A549 (cell line): ENCODE results near the gene STAT5A. TPM values are rescaled to one million over a fixed set of nuclear protein-coding genes. Genes with fewer than 3 reads are reported as not detected.
A peak's percentile ranks its signal among the peaks of the same experiment; 100 is the strongest.

ENCODE experiments used
- ATAC-seq, 2 experiments: fragments of 200-7000 bp in 1 of 2; fragments of >200 bp in 1 of 2; cut with Nextera tagmentation in 1 of 2; cut with Tn5 transposase in 1 of 2; 3 replicates each; pipeline versions ENCODE4 v1.8.0 to v1.9.1; 2018 to 2020; ENCODE audit warnings: mild to moderate bottlenecking in 1 of 2, moderate library complexity in 1 of 2
- CTCF ChIA-PET: fragments of 300-600 bp; sonication (Branson Sonifier 250); formaldehyde crosslinking; extraction: SDS; loops from one replicate; lab custom pipeline; 2021; ENCODE audit warnings: antibody characterized with exemption, inconsistent platforms; lab: Yijun Ruan, JAX
- POLR2A ChIA-PET: fragments of 350-600 bp; formaldehyde crosslinking; extraction: SDS; loops from one replicate; lab custom pipeline; 2021; ENCODE audit warnings: antibody characterized with exemption, inconsistent platforms; lab: Yijun Ruan, JAX
- DNase-seq, 2 experiments: peaks; one replicate each; pipeline versions ENCODE4 v3.0.0 to v3.0.0-alpha.2; 2011 to 2016; ENCODE audit warnings: low read depth in 1 of 2, low spot score in 1 of 2
- FAIRE-seq: peaks from 2 replicates; lab custom pipeline; 2011; peaks lifted over from hg19 to GRCh38; lab: Jason Lieb, UNC
- H3K27ac ChIP-seq, 2 experiments: fragments of >200 bp; sonication (Bioruptor Twin); formaldehyde crosslinking; 3 replicates each; pipeline ENCODE4 v1.5.1; 2016 to 2017
- H3K4me1 ChIP-seq: fragments of >200 bp; sonication (Bioruptor Twin); formaldehyde crosslinking; 3 replicates; pipeline ENCODE4 v1.6.1; 2016
- H3K4me2 ChIP-seq: fragments of >200 bp; sonication (Bioruptor Twin); formaldehyde crosslinking; 3 replicates; pipeline ENCODE4 v1.6.1; 2016
- H3K4me3 ChIP-seq: fragments of >200 bp; sonication (Bioruptor Twin); formaldehyde crosslinking; 3 replicates; pipeline ENCODE4 v1.5.1; 2016
- H3K9me3 ChIP-seq: fragments of >200 bp; sonication (Bioruptor Twin); formaldehyde crosslinking; 3 replicates; pipeline ENCODE4 v1.6.1; 2016
- ATOH8 ChIP-seq: fragments of 250-450 bp; sonication (Bioruptor Pico); IDR thresholded peaks from 2 replicates; pipeline ENCODE4 v1.5.0; 2020; ENCODE audit warnings: low read depth, mild to moderate bottlenecking, moderate library complexity
- CBX2 ChIP-seq: fragments of 200-600 bp; sonication (generic); IDR thresholded peaks from 2 replicates; pipeline ENCODE4 v1.6.1; 2016; ENCODE audit warnings: low read depth, mild to moderate bottlenecking, borderline replicate concordance
- CBX8 ChIP-seq: fragments of 200-600 bp; sonication (generic); IDR thresholded peaks from 2 replicates; pipeline ENCODE4 v1.6.1; 2016
- CEBPB ChIP-seq, 2 experiments: fragments of >200 bp in 1 of 2; sonication (Bioruptor Twin) in 1 of 2; formaldehyde crosslinking in 1 of 2; IDR thresholded peaks; 2 replicates each; pipeline ENCODE4 v1.6.1; 2012 to 2016
- CHD4 ChIP-seq: fragments of 200-600 bp; sonication (generic); IDR thresholded peaks from 2 replicates; pipeline ENCODE4 v1.6.1; 2016; ENCODE audit warnings: antibody characterized with exemption, mild to moderate bottlenecking, borderline replicate concordance
- CTCF ChIP-seq: fragments of >200 bp; sonication (Bioruptor Twin); formaldehyde crosslinking; IDR thresholded peaks from 3 replicates; pipeline ENCODE4 v1.5.1; 2016
- E2F6 ChIP-seq: IDR thresholded peaks from 2 replicates; pipeline ENCODE4 v1.6.1; 2012; ENCODE audit warnings: low read depth, borderline replicate concordance
- EHMT2 ChIP-seq: fragments of 200-600 bp; sonication (generic); IDR thresholded peaks from 2 replicates; pipeline ENCODE4 v1.6.1; 2016; ENCODE audit warnings: antibody characterized with exemption, low read depth, mild to moderate bottlenecking, moderate library complexity
- FOSB ChIP-seq: fragments of 250-450 bp; sonication (Bioruptor Pico); IDR thresholded peaks from 2 replicates; pipeline ENCODE4 v1.5.0; 2020; ENCODE audit warnings: mild to moderate bottlenecking, moderate library complexity
- FOSL2 ChIP-seq, 2 experiments: fragments of 450-650 bp in 1 of 2; fragments of >200 bp in 1 of 2; sonication (Bioruptor Twin) in 1 of 2; formaldehyde crosslinking; IDR thresholded peaks; 2 replicates each; pipeline versions ENCODE4 v1.5.0 to v1.6.1; 2016 to 2020; ENCODE audit warnings: mild to moderate bottlenecking in 1 of 2, moderate library complexity in 1 of 2
- HOXB13 ChIP-seq: fragments of 250-450 bp; sonication (Bioruptor Pico); IDR thresholded peaks from 2 replicates; pipeline ENCODE4 v1.5.0; 2020; ENCODE audit warnings: low read depth, mild to moderate bottlenecking, moderate library complexity
- HOXB5 ChIP-seq: fragments of 250-450 bp; sonication (Bioruptor Pico); IDR thresholded peaks from 2 replicates; pipeline ENCODE4 v1.5.0; 2020; ENCODE audit warnings: mild to moderate bottlenecking, moderate library complexity
- JUN ChIP-seq, 2 experiments: fragments of >200 bp; sonication (Bioruptor Twin); formaldehyde crosslinking; IDR thresholded peaks; 2 replicates in 1 of 2; 3 replicates in 1 of 2; pipeline ENCODE4 v1.6.1; 2016 to 2017
- MAZ ChIP-seq: fragments of 150-350 bp; IDR thresholded peaks from 2 replicates; pipeline ENCODE4 v1.6.1; 2014; ENCODE audit warnings: antibody characterized with exemption, low read depth, low read length, borderline replicate concordance
- NFE2L2 ChIP-seq: fragments of 150-350 bp; conservative IDR thresholded peaks from 2 replicates; pipeline ENCODE4 v1.6.1; 2014; ENCODE audit warnings: low read length
- PHF8 ChIP-seq: fragments of 200-600 bp; sonication (generic); IDR thresholded peaks from 2 replicates; pipeline ENCODE4 v1.6.1; 2016; ENCODE audit warnings: low read depth, mild to moderate bottlenecking, antibody characterized with exemption, moderate library complexity, borderline replicate concordance
- POLR2A ChIP-seq: IDR thresholded peaks from 2 replicates; pipeline ENCODE4 v1.6.1; 2012; ENCODE audit warnings: mild to moderate bottlenecking, low read length
- POLR2AphosphoS2 ChIP-seq: conservative IDR thresholded peaks from 2 replicates; pipeline ENCODE4 v1.6.1; 2012; ENCODE audit warnings: low read length, improper control_type of control experiment, inconsistent platforms
- RCOR1 ChIP-seq: fragments of 150-350 bp; IDR thresholded peaks from 2 replicates; pipeline ENCODE4 v1.6.1; 2014; ENCODE audit warnings: antibody characterized with exemption, low read length, low read depth
- RFX5 ChIP-seq: fragments of 450-650 bp; IDR thresholded peaks from 2 replicates; pipeline ENCODE4 v1.7.1; 2014; ENCODE audit warnings: antibody characterized with exemption, mild to moderate bottlenecking, moderate library complexity
- TP53 ChIP-seq: fragments of 250-450 bp; sonication (Bioruptor Pico); IDR thresholded peaks from 2 replicates; pipeline ENCODE4 v1.5.0; 2021; ENCODE audit warnings: mild to moderate bottlenecking, moderate library complexity
- ZNF302 ChIP-seq: fragments of 250-450 bp; sonication (Bioruptor Pico); IDR thresholded peaks from 2 replicates; pipeline ENCODE4 v1.9.0; 2021; ENCODE audit warnings: inconsistent platforms, mild to moderate bottlenecking, moderate library complexity
- ZSCAN20 ChIP-seq: fragments of 250-450 bp; sonication (Bioruptor Pico); IDR thresholded peaks from 2 replicates; pipeline ENCODE4 v1.8.0; 2022; ENCODE audit warnings: mild to moderate bottlenecking, moderate library complexity
- WGBS: methylation state at CpG from one replicate; pipeline ENCODE4 v1.1.6; 2017; ENCODE audit errors: missing lambda C conversion rate; 5-methylcytosine and 5-hydroxymethylcytosine counted together
- polyA plus RNA-seq, 4 experiments: library from polyadenylated mRNA; depleted of rRNA in 3 of 4; stranded (reverse); fragments of >200 nt; fragmentation: RNase III in 1 of 4; extraction: RNeasy Plus Mini Kit Qiagen cat#74134 plus additional on column Dnase treatment in 1 of 4; gene quantifications; 2 replicates in 3 of 4; 3 replicates in 1 of 4; pipeline ENCODE4 v1.2.3, GENCODE V29; 2011 to 2017
- TF ChIP-seq, protein P1 (sequence below): IDR thresholded peaks from 2 replicates; pipeline ENCODE4 v1.6.1; 2012
- TF ChIP-seq, protein P2 (sequence below): fragments of >200 bp; sonication (Bioruptor Twin); formaldehyde crosslinking; IDR thresholded peaks from 3 replicates; pipeline ENCODE4 v1.6.1; 2016

The STAT5A gene
- polyA plus RNA-seq, 2 of the 4 experiments (the other 2 are of a cell fraction): 2.2 to 4.0 TPM

GRCh38 chr17:42329025-42329976 lies 41.0 kb downstream of the STAT5A start (continued):
- TF ChIP-seq FOSB (CRISPR knock-in tag) (0 out of 2 replicates have a peak, but pooled peaks have one; percentile 66), FOSL2 (IDR thresholded peaks at IDR 0.05) (no peak), FOSL2 (CRISPR knock-in tag; IDR thresholded peaks at IDR 0.05) (peak; percentile 53; the same call in 1 of the 2 replicates), CEBPB (IDR thresholded peaks at IDR 0.05) (peak in 1 of 2 experiments; percentile 19; a peak in 2 of 4 replicates), POLR2AphosphoS2 (no peak), ZSCAN20 (no peak), JUN (IDR thresholded peaks at IDR 0.05) (peak; percentile 65 to 79; a peak in 4 of 5 replicates), POLR2A (no peak)
- TF ChIP-seq, protein P1, sequence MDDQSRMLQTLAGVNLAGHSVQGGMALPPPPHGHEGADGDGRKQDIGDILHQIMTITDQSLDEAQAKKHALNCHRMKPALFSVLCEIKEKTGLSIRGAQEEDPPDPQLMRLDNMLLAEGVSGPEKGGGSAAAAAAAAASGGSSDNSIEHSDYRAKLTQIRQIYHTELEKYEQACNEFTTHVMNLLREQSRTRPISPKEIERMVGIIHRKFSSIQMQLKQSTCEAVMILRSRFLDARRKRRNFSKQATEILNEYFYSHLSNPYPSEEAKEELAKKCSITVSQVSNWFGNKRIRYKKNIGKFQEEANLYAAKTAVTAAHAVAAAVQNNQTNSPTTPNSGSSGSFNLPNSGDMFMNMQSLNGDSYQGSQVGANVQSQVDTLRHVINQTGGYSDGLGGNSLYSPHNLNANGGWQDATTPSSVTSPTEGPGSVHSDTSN: 0 out of 2 replicates have a peak, but pooled peaks have one; percentile 43
- TF ChIP-seq, protein P2, sequence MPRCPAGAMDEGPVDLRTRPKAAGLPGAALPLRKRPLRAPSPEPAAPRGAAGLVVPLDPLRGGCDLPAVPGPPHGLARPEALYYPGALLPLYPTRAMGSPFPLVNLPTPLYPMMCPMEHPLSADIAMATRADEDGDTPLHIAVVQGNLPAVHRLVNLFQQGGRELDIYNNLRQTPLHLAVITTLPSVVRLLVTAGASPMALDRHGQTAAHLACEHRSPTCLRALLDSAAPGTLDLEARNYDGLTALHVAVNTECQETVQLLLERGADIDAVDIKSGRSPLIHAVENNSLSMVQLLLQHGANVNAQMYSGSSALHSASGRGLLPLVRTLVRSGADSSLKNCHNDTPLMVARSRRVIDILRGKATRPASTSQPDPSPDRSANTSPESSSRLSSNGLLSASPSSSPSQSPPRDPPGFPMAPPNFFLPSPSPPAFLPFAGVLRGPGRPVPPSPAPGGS: peak; percentile 45; the same call in 1 of the 3 replicates

- 90% methylated on average over 1 of the region's 1 CpG for WGBS
- TF ChIP-seq HOXB13 (CRISPR knock-in tag): no peak
- TF ChIP-seq EHMT2: no peak
- TF ChIP-seq POLR2AphosphoS2: no peak
- TF ChIP-seq CTCF: no peak
- TF ChIP-seq RCOR1: no peak
- TF ChIP-seq ZNF302: no peak
- no peak for TF ChIP-seq CBX2
- TF ChIP-seq RFX5: no peak
- no peak for TF ChIP-seq E2F6
- no peak for TF ChIP-seq CHD4
- no peak for TF ChIP-seq CEBPB (IDR thresholded peaks at IDR 0.05)
- no peak for TF ChIP-seq HOXB5
- no peak for TF ChIP-seq PHF8
- TF ChIP-seq NFE2L2: no peak
- no peak for TF ChIP-seq MAZ
- no peak for TF ChIP-seq TP53 (CRISPR knock-in tag)
- TF ChIP-seq CBX8: no peak
- no peak for TF ChIP-seq ATOH8 (CRISPR knock-in tag)
- ATAC-seq (no peak), FAIRE-seq (no peak), DNase-seq (no peak)
- POLR2A ChIA-PET: no interaction called here
- Histone ChIP-seq H3K27ac (peak overlapping the region in 1 of 2 experiments; percentile 22; a peak in 2 of 6 replicates), H3K4me1 (peaks cover 22% of the 10 kb centered on the region), H3K9me3 (no peaks in the 10 kb centered on the region), H3K4me2 (no peak overlapping the region), H3K4me3 (no peak overlapping the region)
- CTCF ChIA-PET: interaction anchor here (0.8 to 31.0 kb wide), 9 partner anchors 9 to 194 kb away, joined by 3 to 1360 read pairs (median 6); partner anchors contain the start of gene STAT3
These were observed 44.8 kb downstream of the STAT5A start for GRCh38 chr17:42333053-42333452.
